Measurements from ENCODE around the gene NTF3.

The NTF3 gene

GRCh38 chr12:5520831-5521230 lies 88.9 kb downstream of the NTF3 start:
- in situ Hi-C loops (cut with MboI; ENCODE audit: low pct_unique_long_range_greater_than_20kb, low sequenced_read_pairs, unreplicated experiment), result no loop called here
- no peak for TF ChIP-seq CTCF (IDR thresholded peaks at IDR 0.05; ENCODE audit: extremely low read depth, insufficient read depth, missing control alignments)
- no peak for DNase-seq (ENCODE audit: low spot score)

GRCh38 chr12:5521456-5522325 lies 89.8 kb downstream of the NTF3 start:
- TF ChIP-seq CTCF (IDR thresholded peaks at IDR 0.05; ENCODE audit: extremely low read depth, insufficient read depth, missing control alignments), result no peak
- no peak for DNase-seq (ENCODE audit: low spot score)
- in situ Hi-C loops (cut with MboI; ENCODE audit: low pct_unique_long_range_greater_than_20kb, low sequenced_read_pairs, unreplicated experiment), result no loop called here

GRCh38 chr12:5522432-5523335 lies 90.8 kb downstream of the NTF3 start:
- no peak for DNase-seq (ENCODE audit: low spot score)
- TF ChIP-seq CTCF (IDR thresholded peaks at IDR 0.05; ENCODE audit: extremely low read depth, insufficient read depth, missing control alignments), result no peak
- in situ Hi-C loops (cut with MboI; ENCODE audit: low pct_unique_long_range_greater_than_20kb, low sequenced_read_pairs, unreplicated experiment), result no loop called here

GRCh38 chr12:5523396-5524115 lies 91.6 kb downstream of the NTF3 start:
- no peak for TF ChIP-seq CTCF (IDR thresholded peaks at IDR 0.05; ENCODE audit: extremely low read depth, insufficient read depth, missing control alignments)
- in situ Hi-C loops (cut with MboI; ENCODE audit: low pct_unique_long_range_greater_than_20kb, low sequenced_read_pairs, unreplicated experiment), result no loop called here
- no peak for DNase-seq (ENCODE audit: low spot score)

GRCh38 chr12:5524116-5524768 lies 92.3 kb downstream of the NTF3 start:
- TF ChIP-seq CTCF (IDR thresholded peaks at IDR 0.05; ENCODE audit: extremely low read depth, insufficient read depth, missing control alignments), result no peak
- DNase-seq (ENCODE audit: low spot score), result no peak
- in situ Hi-C loops (cut with MboI; ENCODE audit: low pct_unique_long_range_greater_than_20kb, low sequenced_read_pairs, unreplicated experiment), result no loop called here
